HAP-1 (cell line): ENCODE measurements around the gene CMTM8.

Experiments used
- DNase-seq, 2 experiments: peaks; one replicate each; pipeline ENCODE4 v3.0.0-alpha.2; 2016 to 2020; ENCODE audit warnings: low spot score in 2 of 2
- H3K27me3 ChIP-seq: fragments of 250-450 bp; sonication (Bioruptor Pico); 2 replicates; pipeline ENCODE4 v1.5.1; 2020; ENCODE audit warnings: low read depth, mild to moderate bottlenecking, moderate library complexity
- H3K36me3 ChIP-seq: fragments of 250-450 bp; sonication (Bioruptor Pico); replicated peaks from 2 replicates; pipeline ENCODE4 v1.5.1; 2020; ENCODE audit warnings: mild to moderate bottlenecking
- H3K4me1 ChIP-seq: fragments of 250-450 bp; sonication (Bioruptor Pico); 2 replicates; pipeline ENCODE4 v1.5.1; 2020; ENCODE audit warnings: mild to moderate bottlenecking
- H3K4me3 ChIP-seq: fragments of 250-450 bp; sonication (Bioruptor Pico); 2 replicates; pipeline ENCODE4 v1.5.1; 2020; ENCODE audit warnings: mild to moderate bottlenecking, moderate library complexity
- H3K9me3 ChIP-seq: fragments of 250-450 bp; sonication (Bioruptor Pico); 2 replicates; pipeline ENCODE4 v1.5.1; 2020; ENCODE audit warnings: mild to moderate bottlenecking, moderate library complexity
- in situ Hi-C: fragments of 300-500 bp; cut with MboI; formaldehyde crosslinking; loops from 3 replicates; pipeline ENCODE4 v1.14.3; 2020; ENCODE audit warnings: low sequenced_read_pairs, inconsistent platforms, mixed read lengths

The CMTM8 gene

DNA sequence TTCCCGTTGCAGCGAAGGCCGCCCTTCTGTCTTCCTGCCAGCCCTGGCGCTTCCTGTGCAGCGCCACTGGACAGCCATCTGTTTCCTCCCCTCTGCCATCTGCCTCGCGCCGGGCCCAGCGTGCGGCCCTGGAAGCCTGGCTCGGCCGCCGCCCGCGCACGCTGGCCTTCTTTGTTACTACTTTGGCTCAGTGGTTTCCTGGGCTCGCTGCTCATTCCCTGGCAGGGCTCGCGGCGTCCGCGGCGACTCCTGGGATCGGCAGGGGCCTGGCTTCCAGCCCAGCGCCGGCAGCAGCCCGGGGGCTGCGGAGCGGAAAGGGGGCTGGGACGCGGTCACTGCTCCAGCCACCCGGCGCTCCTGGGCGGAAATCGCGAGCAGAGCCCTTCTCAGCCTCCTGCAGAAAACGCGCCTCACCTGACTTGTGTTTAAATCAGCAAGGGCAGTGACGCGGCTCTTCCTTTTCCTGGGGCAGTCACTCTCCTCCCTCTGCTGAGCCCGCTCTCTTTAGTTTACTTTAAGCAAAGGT is 163.1 kb downstream of the CMTM8 start:
- DNase-seq = peak; percentile 50 to 74
- Histone ChIP-seq H3K4me3 (peak overlapping the region; percentile 26), H3K36me3 (peaks cover 7% of the 10 kb centered on the region; the same call in 1 of the 2 replicates), H3K9me3 (no peaks in the 10 kb centered on the region), H3K27me3 (no peaks in the 10 kb centered on the region), H3K4me1 (peaks cover 25% of the 10 kb centered on the region)
- in situ Hi-C loops = no loop called here

DNA sequence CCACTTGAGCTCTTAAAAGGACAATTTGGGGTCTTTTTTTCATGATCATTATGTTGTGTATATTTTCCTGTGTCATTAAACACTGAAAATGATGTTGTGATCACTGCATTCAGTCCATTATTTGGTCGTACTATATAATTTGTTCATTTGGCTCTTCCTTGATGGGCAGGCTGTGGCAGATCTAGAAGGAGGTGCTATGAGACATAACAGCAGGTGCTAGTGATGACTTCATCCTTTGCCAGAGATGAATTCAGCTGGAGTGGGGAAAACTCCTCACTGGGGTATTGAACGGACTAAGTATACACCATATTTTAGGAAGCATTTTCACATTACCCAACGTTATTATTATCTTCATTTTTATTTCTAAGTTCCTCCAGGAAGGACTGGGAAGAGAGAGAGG is 165.2 kb downstream of the CMTM8 start:
- Histone ChIP-seq H3K4me3 (no peak overlapping the region), H3K36me3 (peaks cover 7% of the 10 kb centered on the region; the same call in 1 of the 2 replicates), H3K9me3 (no peaks in the 10 kb centered on the region), H3K4me1 (peaks cover 29% of the 10 kb centered on the region), H3K27me3 (no peaks in the 10 kb centered on the region)
- in situ Hi-C loops = no loop called here
- no peak for DNase-seq

DNA sequence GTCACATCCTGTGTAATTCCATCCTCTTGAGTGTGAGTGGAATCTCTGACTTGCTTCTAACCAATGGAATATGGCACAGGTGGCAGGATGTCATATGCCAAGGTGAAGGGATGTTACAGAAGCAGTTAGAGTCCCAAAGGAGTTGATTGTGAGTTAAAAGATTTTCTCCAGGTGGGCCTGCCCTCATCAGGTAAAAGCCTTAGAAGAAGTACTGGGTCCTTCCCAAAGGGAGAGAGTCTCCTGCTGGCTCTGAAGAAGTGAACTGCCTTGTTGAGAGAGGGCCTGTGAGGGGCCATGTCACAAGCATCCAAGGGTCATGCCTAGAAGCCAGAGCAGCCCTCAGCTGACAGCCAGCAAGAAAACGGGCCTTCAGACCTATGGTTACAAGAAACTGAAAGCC is 166.2 kb downstream of the CMTM8 start:
- in situ Hi-C loops = no loop called here
- DNase-seq = no peak
- no peaks in the 10 kb centered on the region for H3K27me3 ChIP-seq
- H3K9me3 ChIP-seq = no peaks in the 10 kb centered on the region
- H3K4me1 ChIP-seq = peaks cover 34% of the 10 kb centered on the region
- H3K36me3 ChIP-seq = peaks cover 7% of the 10 kb centered on the region; the same call in 1 of the 2 replicates
- no peak overlapping the region for H3K4me3 ChIP-seq

DNA sequence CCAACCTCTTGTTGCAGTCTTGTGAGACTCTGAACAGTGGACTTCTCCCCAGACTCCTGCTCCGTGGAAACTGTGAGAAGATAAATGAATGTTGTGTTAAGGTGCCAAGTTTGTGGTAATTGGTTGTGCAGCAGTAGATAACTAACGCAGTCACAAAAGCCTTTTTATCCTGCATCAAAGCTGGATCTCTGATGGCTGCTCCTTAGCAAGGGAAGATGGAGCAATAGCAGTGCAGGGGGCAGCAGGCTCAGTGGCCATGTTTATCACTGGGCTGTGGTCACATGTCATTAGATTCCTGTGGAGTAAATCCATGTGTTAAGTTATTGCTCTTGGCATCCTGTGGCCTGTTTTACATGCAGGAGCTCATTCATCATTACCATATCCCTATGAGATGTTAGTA is 166.7 kb downstream of the CMTM8 start:
- in situ Hi-C loops = no loop called here
- peaks cover 7% of the 10 kb centered on the region; the same call in 1 of the 2 replicates for H3K36me3 ChIP-seq
- H3K4me1 ChIP-seq = peaks cover 35% of the 10 kb centered on the region
- no peaks in the 10 kb centered on the region for H3K9me3 ChIP-seq
- no peak overlapping the region for H3K4me3 ChIP-seq
- DNase-seq = no peak
- no peaks in the 10 kb centered on the region for H3K27me3 ChIP-seq

DNA sequence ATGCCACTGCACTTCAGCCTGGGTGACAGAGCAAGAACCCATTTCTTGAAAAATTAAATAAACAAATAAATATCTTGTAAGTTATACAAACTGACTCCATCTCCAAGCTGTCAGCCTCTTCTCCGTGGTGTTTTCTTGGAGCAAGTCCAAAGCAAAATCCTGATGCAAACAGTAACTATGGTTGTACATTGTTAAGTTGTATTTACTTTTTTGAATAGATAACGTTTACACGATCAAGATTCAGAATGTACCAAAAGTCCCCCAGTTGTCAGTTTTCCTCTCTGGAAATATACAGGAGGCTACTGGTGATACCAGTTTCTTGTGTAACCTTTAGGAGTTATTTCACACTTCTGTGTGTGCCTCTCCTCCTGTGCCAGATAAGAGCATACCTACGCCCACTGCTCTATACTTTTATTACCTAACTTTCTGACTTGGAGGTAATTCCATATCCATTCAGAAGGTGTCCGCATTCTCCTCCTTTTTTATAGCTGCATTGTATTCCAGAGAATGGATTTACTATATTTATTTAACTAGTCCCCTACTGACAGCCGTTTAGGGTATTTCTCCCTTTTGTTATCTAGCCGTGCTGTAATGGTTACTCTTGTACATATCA is 167.3 kb downstream of the CMTM8 start:
- DNase-seq = peak in 1 of 2 experiments; percentile 11
- H3K27me3 ChIP-seq = no peaks in the 10 kb centered on the region
- in situ Hi-C loops = no loop called here
- peaks cover 5% of the 10 kb centered on the region; the same call in 1 of the 2 replicates for H3K36me3 ChIP-seq
- peaks cover 36% of the 10 kb centered on the region for H3K4me1 ChIP-seq
- no peak overlapping the region for H3K4me3 ChIP-seq
- H3K9me3 ChIP-seq = no peaks in the 10 kb centered on the region

DNA sequence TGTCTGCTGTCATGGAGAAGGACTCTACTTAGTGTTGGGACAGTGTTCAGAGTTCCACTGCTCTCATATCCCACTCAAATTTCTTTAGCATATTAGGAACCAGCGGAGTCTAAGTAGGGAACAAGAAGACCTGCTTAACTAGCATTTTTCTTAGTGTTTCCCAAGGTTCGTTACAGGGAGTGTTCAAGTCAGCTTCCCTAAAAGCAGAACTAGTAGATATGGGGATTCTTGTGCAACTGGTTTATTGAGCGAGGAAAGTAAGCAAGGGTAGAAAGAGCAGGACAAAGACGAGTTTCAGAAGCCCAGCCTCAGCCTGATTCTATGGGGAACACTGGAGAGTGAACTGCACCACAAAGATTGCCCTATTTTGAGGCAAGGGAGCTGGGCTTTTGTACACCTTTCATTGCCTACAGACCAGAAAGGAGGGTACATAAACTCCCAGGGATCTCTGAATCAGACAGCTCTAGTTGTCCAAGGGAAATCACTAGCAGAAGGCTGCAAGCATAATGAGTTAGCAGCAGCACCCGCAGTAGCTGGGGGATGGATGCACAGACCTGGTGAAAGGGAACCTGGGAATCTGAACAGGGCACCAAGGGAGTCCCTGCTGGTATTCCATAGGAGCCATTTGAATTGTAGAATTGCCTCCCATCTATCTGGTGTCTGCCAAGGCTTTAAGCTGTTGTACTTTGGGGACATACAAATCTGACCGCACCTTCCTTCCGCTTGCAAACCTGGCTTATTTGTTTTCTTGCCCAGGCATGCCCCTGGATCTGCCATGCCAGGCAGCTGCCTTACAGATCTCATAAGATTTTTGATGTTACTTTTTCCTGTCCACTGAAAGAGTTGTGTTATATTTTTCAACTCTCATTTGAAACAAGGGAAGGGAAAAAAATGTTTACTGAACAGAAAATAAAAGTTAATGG is 168.3 kb downstream of the CMTM8 start:
- Histone ChIP-seq H3K9me3 (no peaks in the 10 kb centered on the region), H3K4me3 (no peak overlapping the region), H3K4me1 (peaks cover 29% of the 10 kb centered on the region), H3K36me3 (peaks cover 4% of the 10 kb centered on the region; the same call in 1 of the 2 replicates), H3K27me3 (no peaks in the 10 kb centered on the region)
- no peak for DNase-seq
- in situ Hi-C loops = no loop called here

DNA sequence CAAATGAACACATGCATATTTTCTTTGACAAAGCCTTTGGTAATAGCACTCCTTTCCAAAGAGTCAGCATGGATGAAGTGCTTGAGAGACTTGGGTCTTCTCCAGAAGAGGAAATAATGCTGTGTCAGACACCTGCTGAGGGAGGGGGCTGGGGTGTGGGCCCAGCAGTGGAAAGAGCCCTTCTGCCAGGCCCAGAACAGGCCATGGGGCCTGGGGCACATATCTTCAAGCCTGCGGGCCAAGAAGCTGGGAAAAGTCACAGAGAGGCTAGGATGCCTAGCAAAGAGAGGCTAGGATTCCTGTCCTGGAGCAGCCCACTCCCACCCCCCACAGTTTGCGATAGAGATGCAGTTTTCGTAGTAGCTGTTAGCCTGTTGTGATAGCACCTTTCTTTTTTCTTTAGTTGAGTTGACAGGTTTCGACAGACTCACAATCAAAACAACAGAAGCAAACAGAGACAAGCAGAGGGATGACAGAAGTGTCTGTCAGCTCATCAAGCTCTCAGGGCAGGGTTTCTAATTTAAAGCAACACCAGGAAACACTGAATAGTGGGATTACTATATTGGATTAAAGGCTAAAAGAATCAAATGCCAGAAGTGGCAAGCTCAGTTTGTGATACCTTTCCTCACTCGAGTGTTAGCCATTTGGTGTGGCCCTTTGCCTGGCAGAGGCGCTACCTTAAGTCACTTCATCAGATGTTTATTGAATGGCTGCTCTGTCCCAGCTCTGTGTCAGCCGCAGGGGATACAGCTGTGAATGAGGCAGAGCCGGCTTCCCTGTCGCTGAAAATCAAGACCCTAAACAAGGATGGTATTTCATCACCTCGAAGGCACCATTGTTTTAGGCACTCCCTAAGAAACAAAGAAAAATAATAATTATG is 172.1 kb downstream of the CMTM8 start:
- H3K4me1 ChIP-seq = peaks cover 23% of the 10 kb centered on the region

DNA sequence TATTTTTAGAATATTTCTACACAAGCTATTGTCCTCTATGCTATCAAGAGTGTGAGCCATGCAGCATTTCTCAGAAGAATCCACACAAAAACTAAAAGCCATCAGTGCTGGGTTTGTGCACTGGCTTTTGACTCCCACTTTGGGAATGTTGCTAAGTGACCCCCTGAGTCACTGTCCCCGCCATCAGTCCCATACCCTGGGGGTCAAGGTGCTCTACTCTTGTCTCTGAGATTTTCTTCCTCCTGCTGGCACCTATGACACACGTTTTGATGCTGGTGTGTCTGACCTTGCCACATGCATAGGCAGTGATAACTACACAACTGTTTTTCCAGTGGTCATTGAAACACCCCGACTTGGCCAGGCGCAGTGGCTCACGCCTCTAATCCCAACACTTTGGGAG is 173.0 kb downstream of the CMTM8 start:
- H3K36me3 ChIP-seq = no peaks in the 10 kb centered on the region
- H3K4me1 ChIP-seq = peaks cover 23% of the 10 kb centered on the region
- H3K4me3 ChIP-seq = no peak overlapping the region
- no peaks in the 10 kb centered on the region for H3K9me3 ChIP-seq
- no peak for DNase-seq
- H3K27me3 ChIP-seq = no peaks in the 10 kb centered on the region
- in situ Hi-C loops = no loop called here

More for the DNA sequence above, 172.1 kb downstream of the CMTM8 start:
- H3K9me3 ChIP-seq = no peaks in the 10 kb centered on the region
- DNase-seq = no peak
- in situ Hi-C loops = no loop called here
- no peak overlapping the region for H3K4me3 ChIP-seq
- H3K27me3 ChIP-seq = no peaks in the 10 kb centered on the region
- no peaks in the 10 kb centered on the region for H3K36me3 ChIP-seq

DNA sequence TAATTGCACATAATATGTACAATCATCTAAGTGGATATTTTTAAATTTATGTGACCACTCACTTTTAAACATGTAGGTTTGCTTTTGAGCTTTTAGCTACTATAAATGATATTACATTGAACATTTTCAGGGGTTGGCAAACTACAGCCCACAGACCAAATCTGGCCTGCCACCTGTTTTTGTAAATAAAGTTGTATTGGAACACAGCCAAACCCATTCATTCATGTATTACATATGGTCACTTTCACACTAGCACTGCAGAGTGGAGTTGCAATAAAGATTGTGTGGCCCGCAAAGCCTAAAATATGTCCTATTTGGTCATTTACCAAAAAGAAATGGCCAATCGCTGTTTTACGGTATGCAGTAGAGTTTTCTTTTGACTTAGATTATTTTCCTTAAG is 174.4 kb downstream of the CMTM8 start:
- Histone ChIP-seq H3K4me3 (no peak overlapping the region), H3K9me3 (0 out of 2 replicates have a peak, but pooled peaks cover 3% of the 10 kb centered on the region), H3K4me1 (peaks cover 23% of the 10 kb centered on the region), H3K36me3 (no peaks in the 10 kb centered on the region), H3K27me3 (no peaks in the 10 kb centered on the region)
- in situ Hi-C loops = no loop called here
- DNase-seq = no peak

DNA sequence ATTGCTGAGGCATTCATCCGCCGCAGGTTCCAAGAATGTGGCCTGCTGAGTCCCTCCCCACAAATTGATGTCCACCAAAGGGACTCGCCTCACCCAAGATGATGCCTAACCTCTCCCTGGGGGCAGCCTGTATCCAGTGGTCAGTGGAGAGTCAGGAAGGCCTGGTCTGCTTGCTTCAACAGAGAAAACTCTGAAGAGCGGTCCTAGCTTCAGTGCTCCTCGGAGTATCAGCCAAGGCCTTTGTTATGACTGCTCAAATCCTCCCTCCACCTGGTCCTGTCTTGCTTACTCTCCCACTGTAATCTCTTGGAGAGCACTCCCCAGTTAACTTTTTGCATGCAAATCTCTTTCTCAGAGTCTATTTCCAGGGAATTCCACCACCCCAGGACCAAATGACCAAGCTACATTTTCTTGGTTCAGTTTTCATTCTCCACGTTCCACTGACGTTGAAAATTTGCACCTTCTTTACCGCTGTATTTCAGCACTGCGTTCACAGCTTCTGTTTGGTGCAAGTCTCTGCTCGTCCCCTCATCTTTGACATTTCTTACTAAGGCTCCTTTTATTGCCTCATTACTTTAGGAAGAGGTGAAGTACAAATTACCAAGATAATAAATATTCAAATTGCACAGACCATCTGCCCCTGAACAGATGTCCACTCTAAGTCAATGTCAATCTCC is 175.5 kb downstream of the CMTM8 start:
- Histone ChIP-seq H3K4me3 (no peak overlapping the region), H3K4me1 (peaks cover 16% of the 10 kb centered on the region), H3K9me3 (0 out of 2 replicates have a peak, but pooled peaks cover 3% of the 10 kb centered on the region), H3K36me3 (no peaks in the 10 kb centered on the region), H3K27me3 (no peaks in the 10 kb centered on the region)
- DNase-seq = no peak
- in situ Hi-C loops = no loop called here

DNA sequence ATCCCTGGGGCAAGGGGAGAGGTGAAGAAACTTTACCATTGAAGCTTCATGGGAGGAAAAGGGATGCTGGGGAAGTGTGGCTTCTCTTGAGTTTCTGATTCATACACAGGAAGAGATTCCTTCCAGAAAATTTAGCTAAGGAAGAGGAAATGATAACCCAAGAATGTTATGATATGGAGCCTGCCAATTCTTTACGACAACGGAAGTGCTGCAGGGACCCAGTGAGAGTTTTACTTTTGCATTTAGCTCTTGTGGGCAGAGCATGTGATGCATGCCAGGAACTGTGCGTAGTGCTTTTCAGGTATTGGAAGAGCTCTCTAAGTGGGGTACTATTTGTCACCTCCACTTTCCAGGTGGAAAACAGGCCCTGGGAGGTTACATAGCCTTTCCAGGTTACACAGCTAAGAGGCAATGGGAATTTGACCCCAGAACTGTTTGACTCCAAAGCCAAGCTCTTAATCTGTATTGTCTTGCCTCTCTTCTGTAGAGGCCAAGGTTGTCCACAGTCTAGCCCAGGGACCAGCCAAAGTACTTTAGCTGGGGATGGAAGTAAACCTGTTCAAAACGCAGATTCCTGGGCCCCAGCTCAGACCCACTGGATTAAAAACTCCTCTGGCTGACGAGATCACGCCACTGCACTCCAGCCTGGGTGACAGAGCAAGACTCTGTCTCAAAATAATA is 176.2 kb downstream of the CMTM8 start:
- Histone ChIP-seq H3K4me1 (peaks cover 9% of the 10 kb centered on the region), H3K27me3 (no peaks in the 10 kb centered on the region), H3K9me3 (peaks cover 3% of the 10 kb centered on the region; the same call in 1 of the 2 replicates), H3K4me3 (no peak overlapping the region), H3K36me3 (no peaks in the 10 kb centered on the region)
- in situ Hi-C loops = no loop called here
- no peak for DNase-seq

DNA sequence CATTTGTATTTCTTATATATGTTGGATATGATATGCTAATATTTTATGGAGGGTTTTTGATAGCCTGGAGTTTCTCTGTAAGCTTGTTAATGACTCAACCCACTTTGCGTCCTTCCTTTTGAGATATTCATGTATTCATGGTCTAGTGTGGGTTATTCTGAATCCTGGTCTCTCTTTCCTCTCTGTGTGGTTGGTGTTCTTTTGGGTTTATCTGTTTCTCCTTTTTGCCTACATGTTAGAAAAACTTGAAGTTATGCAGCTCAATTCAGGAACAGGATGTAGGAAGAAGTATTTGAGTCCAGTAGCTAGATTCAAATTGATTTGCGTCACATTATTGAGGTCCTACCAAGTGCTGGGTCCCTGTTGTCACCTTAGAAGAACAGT is 181.3 kb downstream of the CMTM8 start:
- Histone ChIP-seq H3K27me3 (no peaks in the 10 kb centered on the region), H3K36me3 (no peaks in the 10 kb centered on the region), H3K4me3 (no peak overlapping the region), H3K4me1 (no peaks in the 10 kb centered on the region), H3K9me3 (peaks cover 3% of the 10 kb centered on the region)
- DNase-seq = no peak
- in situ Hi-C loops = no loop called here
